ENCODE measurements around the gene DPP8.

GRCh38 chr15:65561934-65562333, 44.4 kb upstream of the DPP8 start:
- TF ChIP-seq CTCF (IDR thresholded peaks at IDR 0.05) (no peak), EP300 (IDR thresholded peaks at IDR 0.05) (no peak), POLR2AphosphoS5 (IDR thresholded peaks at IDR 0.05) (no peak)

All from upper lobe of left lung (tissue), 4 donors.